GM13976 (cell line): ENCODE data around the gene GPN2.
"Not testable (repeated sequence)": the region's sequence is repeated elsewhere in the genome, so short reads cannot be mapped to it uniquely, and the experiment has no call there.

Source experiments
- DNase-seq: peaks from one replicate; pipeline ENCODE4 v3.0.0; 2012; ENCODE audit warnings: low spot score
- CTCF ChIP-seq: IDR thresholded peaks from 2 replicates; pipeline ENCODE4 v1.5.1; 2012; ENCODE audit warnings: borderline replicate concordance, mild to moderate bottlenecking; ENCODE audit not compliant: insufficient read depth; ENCODE audit errors: extremely low read depth, missing control alignments, control extremely low read depth
- in situ Hi-C: fragments of 300-500 bp; cut with MboI; formaldehyde crosslinking; loops from one replicate; pipeline ENCODE4 v1.12.0; 2022; ENCODE audit warnings: low sequenced_read_pairs, mixed read lengths, inconsistent platforms; ENCODE audit not compliant: unreplicated experiment

Gene GPN2

GRCh38 chr1:26882696-26883463 lies 7.2 kb downstream of the GPN2 start:
- no peak for DNase-seq
- no peak for TF ChIP-seq CTCF
- in situ Hi-C loops: no loop called here

GRCh38 chr1:26881611-26882010 lies 8.5 kb downstream of the GPN2 start:
- in situ Hi-C loops, DNase-seq: not testable (repeated sequence)

GRCh38 chr1:26879793-26880192 lies 10.3 kb downstream of the GPN2 start:
- DNase-seq: no peak
- TF ChIP-seq CTCF: no peak
- in situ Hi-C loops: no loop called here

GRCh38 chr1:26877326-26877725 lies 12.8 kb downstream of the GPN2 start:
- in situ Hi-C loops: no loop called here
- no peak for TF ChIP-seq CTCF
- DNase-seq: no peak

GRCh38 chr1:26874896-26875295 lies 15.2 kb downstream of the GPN2 start:
- DNase-seq: no peak
- TF ChIP-seq CTCF: no peak
- in situ Hi-C loops: no loop called here

GRCh38 chr1:26873097-26873496 lies 17.0 kb downstream of the GPN2 start:
- in situ Hi-C loops, DNase-seq: not testable (repeated sequence)

- in situ Hi-C loops: no loop called here
- no peak for TF ChIP-seq CTCF
- peak; percentile 97 for DNase-seq
These were observed 25.2 kb downstream of the GPN2 start for GRCh38 chr1:26864610-26865480.
